ENCODE measurements around the gene GRPR. TPM values are rescaled to one million over a fixed set of nuclear protein-coding genes. Genes with fewer than 3 reads are reported as not detected.

The GRPR gene
- total and polyA plus RNA-seq, 2 of the 13 experiments (the other 11 are each of a cell fraction or from before 2014, with no cell fraction given), result 0.04 to 0.05 TPM

- TF ChIP-seq ZNF558 (CRISPR knock-in tag; IDR thresholded peaks at IDR 0.05; ENCODE audit: borderline replicate concordance) (no peak), RERE (CRISPR knock-in tag; IDR thresholded peaks at IDR 0.05; ENCODE audit: low read depth) (no peak), DMAP1 (CRISPR knock-in tag; IDR thresholded peaks at IDR 0.05) (no peak), KAT2B (IDR thresholded peaks at IDR 0.05; ENCODE audit: borderline replicate concordance, low read depth, low read length) (no peak)
Observed at GRCh38 chrX:16188687-16189086, 65.3 kb downstream of the GRPR start (continued).

- ChIA-PET CTCF (ENCODE audit: low intra/inter-chr PET ratio, low total read pairs) (no interaction called here), POLR2A (no interaction called here)
- DNase-seq (ENCODE audit: low spot score) (no peak), ATAC-seq (no peak), FAIRE-seq (no peak)
- in situ Hi-C loops (cut with HindIII; ENCODE audit: extremely low pct_ligation_motif_present, low pct_unique_long_range_greater_than_20kb) (no loop called here), intact Hi-C loops (cut with micrococcal nuclease; ENCODE audit: unreplicated experiment) (no loop called here)
- H3K79me2 ChIP-seq (ENCODE audit: insufficient read depth, low read length), result no peaks in the 10 kb centered on the region
- BruUV-seq (replicated peaks), result no TSS peak
- no peaks in the 10 kb centered on the region for H3K9me3 ChIP-seq (ENCODE audit: low read length)
- H3K4me2 ChIP-seq (ENCODE audit: low read depth, low read length), result no peak overlapping the region
- no peaks in the 10 kb centered on the region for H3K36me3 ChIP-seq (replicated peaks in 1 of 2; ENCODE audit: control insufficient read depth in 1 of 2, insufficient read depth in 2 of 2, low read length in 2 of 2)
- H3K27ac ChIP-seq (ENCODE audit: extremely low read length, insufficient read depth, low read length), result no peak overlapping the region
- H3K27me3 ChIP-seq (ENCODE audit: control insufficient read depth in 1 of 2, insufficient read depth in 2 of 2, low read length in 2 of 2), result no peaks in the 10 kb centered on the region
- no peaks in the 10 kb centered on the region for H3K4me1 ChIP-seq (ENCODE audit: insufficient read depth, low read length)
- H2AFZ ChIP-seq (ENCODE audit: low read length), result no peak overlapping the region
- 19% methylated on average over 6 of the region's 6 CpGs for WGBS (ENCODE audit: low lambda C conversion rate)
- no peak overlapping the region for H3K4me3 ChIP-seq (replicated peaks in 1 of 3; ENCODE audit: insufficient read depth in 1 of 3, low read depth in 2 of 3, low read length in 3 of 3)
- H3K9ac ChIP-seq (ENCODE audit: insufficient read depth, low read depth, low read length), result no peak overlapping the region
- H4K20me1 ChIP-seq (ENCODE audit: insufficient read depth, low read length), result no peaks in the 10 kb centered on the region
- TF ChIP-seq SPEN (CRISPR knock-in tag; IDR thresholded peaks at IDR 0.05; ENCODE audit: low read depth) (no peak), ERF (CRISPR knock-in tag; IDR thresholded peaks at IDR 0.05) (no peak), TFE3 (CRISPR knock-in tag; IDR thresholded peaks at IDR 0.05) (no peak), ZBTB4 (CRISPR knock-in tag; IDR thresholded peaks at IDR 0.05; ENCODE audit: borderline replicate concordance) (no peak), ZNF136 (CRISPR knock-in tag; IDR thresholded peaks at IDR 0.05; ENCODE audit: low read depth) (no peak), IKZF4 (CRISPR knock-in tag; IDR thresholded peaks at IDR 0.05; ENCODE audit: borderline replicate concordance, low read depth, not compliant biosample characterization) (no peak)
Observed at GRCh38 chrX:16191605-16192004, 68.2 kb downstream of the GRPR start.

All from HepG2 (cell line).